NCI-H2227 treated with DMSO at 0.1 percent for 48 hours (cell line): ENCODE measurements around the gene KCNJ18.
"Not testable (repeated sequence)": the region's sequence is repeated elsewhere in the genome, so short reads cannot be mapped to it uniquely, and the experiment has no call there.

Experiments used
- DNase-seq: peaks from one replicate; lab custom pipeline; 2025; lab: John Stamatoyannopoulos, UW

KCNJ18 gene

DNA sequence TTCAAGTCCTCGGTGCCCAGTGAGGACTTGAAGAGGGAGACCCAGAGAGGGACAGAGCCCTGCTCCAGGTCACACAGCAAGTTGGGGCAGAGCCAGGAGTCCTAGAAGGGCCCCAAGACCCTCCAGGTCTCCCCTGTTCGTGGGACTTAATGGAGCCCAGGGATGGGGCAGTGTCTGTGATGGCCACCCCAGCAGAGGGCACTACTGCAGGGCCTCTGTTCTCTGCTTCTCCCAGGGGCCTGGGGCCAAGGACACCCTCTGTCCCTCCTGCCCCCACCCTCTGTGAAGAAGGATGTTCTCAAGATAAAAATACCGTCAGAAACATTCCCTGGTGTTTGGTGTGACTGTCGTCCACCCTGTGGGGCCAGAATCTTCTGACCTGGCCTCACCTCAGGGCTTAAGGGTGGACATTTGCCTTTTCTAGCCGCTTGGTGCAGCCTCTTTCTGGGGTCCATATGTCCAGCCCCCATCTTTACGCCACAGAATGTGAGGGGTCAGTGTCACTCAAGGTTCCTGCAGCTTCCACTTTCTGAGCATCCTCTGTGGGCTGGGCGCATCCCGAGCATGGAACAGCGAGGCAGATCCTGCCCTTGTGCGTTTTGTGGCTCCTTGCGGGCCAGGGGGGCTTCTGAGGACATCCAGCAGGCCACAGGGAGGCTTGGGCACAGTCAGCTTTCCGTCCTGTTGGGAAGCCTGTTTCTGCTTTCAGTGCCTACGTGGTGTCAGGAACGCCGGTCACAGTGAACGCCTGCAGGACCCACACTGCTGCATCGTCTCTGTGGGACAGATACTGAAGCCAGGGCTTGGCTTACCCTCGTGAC lies at the start of gene KCNJ18:
KCNJ18 (plus strand) TSS at position 641 of the 821 bp plus-strand sequence. CDS start 10,264 bp downstream, outside the sequence.
- not testable (repeated sequence) for DNase-seq

DNA sequence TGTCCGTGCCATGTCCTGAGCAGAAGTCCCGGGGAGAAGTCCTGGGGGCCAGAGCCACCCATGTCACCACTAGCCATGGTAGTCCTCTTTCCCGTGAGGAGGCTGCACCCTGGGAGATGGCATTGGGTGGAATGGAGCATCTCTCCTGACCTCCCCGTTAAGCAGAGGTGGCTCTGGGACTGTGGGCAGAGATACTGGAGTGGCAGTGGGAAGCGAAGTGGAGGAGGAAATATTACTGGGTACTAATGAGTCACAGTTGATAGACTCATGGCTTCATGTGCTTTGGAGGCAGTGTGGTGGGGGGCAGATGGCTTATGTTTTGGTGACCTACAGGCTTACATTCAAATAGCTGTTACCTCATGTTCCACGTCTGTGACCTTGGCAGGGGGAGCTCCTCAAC lies 44.2 kb upstream of the KCNJ18 start:
- not testable (repeated sequence) for DNase-seq

DNA sequence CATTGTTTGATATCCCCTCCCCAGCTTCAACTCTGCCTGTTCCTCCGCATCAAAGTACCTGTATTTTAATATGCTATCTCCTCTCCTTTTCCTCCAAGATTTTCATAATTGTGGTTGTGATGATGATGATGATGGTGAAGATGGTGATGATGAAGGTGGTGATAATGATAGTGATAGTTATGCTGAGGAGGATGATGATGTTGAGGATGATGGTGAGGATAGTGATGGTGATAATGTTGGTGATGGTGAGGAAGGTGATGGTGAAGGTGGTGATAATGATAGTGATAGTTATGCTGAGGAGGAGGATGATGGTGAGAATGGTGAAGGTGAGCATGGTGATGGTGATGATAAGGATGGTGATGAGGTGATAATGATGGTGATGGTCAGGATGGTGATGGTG lies 42.3 kb upstream of the KCNJ18 start:
- not testable (repeated sequence) for DNase-seq

DNA sequence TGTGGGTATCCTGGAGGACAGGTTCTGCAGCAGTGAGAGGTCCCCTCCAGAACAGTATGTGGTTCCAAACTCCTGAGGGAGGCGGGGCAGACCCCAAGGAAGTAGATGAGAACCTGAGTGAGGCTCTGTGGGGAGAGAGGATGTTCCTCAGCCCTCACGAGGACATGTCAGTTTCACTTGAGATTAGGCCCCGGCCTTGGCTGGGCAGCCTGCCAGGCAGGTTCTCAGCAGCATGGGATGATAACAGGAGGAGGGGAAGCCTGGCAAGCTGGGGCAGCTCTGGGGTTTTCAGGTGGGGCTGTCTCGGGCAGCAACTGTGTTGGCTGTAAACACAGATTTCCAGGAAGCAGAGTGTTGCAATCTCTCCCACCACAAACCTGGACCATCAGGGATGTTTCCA lies 40.3 kb upstream of the KCNJ18 start:
- not testable (repeated sequence) for DNase-seq

DNA sequence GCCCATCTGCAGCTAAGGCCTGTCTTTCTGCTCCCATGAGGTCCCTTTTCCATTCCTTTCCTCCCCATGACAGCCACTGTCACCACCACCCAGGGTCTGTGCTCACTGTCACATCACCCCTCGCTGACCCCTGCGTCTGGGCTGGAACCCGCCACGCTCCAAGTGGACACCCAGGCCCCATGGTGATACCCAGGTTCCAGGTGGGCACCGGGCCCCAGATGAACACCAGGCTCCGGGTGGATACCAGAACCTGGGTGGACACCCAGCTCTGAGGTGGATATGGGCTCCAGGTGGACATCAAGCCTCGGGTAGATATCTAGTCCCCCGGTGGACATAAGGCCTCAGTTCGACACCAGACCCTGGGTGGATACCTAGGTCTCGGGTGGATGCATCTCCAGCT lies 39.1 kb upstream of the KCNJ18 start:
- DNase-seq, result not testable (repeated sequence)

DNA sequence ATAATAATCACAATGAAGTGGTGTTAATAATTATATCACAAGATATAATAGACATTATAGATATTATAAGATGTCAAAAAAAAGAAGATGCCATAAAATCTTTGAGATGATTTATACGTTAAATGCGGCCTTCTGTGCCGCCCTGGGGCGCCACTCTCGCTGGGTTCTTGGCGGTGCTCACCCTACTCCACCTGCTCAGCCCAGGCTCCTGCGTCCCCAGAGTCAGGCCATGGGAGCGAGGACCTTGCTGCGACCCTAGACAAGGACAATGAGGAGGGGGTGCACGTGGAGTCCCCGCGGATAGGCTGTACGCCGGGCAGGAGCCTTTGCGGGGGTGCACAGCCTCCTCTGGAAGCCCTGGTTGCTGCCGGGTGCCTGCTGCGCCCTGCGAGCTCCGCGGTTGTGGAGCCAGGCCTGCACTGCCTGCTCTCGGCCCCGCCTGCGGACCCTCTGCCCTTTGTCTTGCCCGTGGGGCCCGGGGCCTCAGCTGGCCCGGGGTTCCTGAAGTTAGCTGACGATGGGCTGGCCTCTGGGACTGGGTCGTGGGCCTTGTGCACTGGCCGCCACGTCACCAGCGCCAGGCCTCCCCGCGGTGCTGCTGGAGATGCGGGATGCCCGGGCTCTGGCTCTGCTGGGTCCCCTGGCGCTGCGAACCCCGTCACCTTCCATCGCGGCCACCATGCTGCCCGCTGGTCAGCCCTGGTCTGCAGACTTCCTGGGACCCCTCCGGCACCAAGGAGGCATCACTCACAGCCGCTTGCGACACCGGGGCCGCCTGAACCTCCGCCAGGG lies 35.6 kb upstream of the KCNJ18 start:
- DNase-seq, result not testable (repeated sequence)

DNA sequence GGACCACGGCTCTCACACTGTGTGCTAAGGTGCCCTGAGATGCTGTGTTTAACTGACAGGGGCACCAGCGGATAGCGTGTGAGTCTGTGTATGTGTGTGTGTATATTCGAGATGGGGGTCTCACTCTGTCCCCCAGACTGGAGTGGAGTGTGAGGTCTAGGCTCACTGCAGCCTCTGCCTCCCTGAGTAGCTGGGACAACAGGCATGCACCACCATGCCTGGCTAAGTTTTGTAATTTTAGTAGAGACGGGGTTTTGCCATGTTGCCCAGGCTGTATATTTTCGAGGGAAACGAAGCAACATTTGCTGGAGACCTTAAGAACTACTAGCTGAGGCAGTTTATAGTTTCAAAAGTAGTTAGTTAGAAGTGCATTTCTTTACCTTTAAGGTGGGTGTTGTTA lies 32.7 kb upstream of the KCNJ18 start:
- not testable (repeated sequence) for DNase-seq

DNA sequence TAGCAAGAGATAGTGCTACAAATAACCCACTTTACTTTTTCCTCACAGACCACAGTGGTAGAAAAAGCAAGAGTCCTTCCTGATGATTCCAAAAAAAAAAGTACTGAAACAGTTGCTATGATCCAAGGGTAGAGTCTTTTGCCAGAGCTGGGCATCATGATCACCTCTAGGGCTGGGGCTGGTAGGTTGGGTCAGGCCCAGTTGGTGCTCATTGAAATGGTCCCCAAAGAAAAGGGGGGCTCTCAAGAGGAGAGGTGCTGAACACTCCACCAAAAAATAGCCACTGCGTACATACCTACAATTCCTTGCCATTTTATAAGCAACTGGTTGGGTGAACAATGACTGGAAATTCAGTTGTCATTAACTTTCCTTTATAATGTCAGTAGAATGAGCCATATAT lies 30.9 kb upstream of the KCNJ18 start:
- not testable (repeated sequence) for DNase-seq

DNA sequence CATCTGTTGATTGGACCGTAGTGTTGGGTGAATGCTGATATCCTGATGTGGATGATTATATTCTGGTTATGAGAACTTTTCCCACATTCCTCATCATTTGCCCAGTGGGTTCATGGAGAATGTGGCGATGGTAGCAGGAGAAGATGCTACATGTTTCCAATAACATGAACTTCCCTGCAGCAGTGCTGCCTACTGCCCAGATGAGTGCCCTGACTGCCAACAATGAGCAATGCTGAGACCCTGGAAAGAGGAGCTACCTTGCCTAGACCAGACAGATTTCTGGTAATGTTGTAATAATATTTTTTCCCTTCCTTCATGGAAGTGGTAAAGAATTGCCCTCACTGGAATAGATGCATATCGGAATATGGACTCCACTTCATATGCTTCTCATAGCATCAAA lies 29.2 kb upstream of the KCNJ18 start:
- DNase-seq, result not testable (repeated sequence)

DNA sequence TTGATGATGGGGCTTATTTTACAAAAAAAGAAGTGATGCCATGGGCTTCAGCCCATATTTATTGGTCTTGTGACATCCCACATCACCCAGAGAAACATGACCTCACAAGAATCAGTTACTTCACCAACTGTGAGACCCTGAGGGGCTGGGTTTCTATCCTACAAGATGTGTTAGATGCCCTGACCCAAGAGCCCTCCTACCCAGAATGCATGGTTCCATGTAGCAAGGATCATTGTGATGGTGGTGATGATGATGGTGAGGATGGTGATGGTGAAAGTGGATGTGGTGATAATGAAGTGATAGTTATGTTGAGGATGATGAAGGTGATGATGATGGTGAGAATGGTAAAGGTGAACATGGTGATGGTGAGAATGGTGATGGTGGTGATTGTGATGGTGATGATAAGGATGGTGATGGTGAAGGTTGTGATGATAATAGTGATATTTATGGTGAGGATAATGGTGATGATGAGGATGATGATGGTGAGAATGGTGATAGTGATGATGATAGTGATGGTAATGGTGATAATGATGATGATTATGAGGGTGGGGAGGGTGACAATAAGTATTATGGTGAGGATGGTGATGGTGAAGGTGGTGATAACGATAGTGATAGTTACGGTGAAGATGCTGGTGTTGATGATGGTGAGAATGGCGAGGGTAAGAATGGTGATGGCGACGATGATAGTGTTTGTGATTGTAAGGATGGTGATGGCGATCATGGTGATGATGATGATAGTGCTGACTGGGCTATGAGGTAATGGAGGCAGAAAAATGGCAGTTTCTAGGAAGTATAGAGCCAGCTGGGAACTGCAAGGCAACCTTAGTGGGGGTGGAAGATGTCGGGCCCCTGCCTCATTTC lies 28.5 kb upstream of the KCNJ18 start:
- not testable (repeated sequence) for DNase-seq

DNA sequence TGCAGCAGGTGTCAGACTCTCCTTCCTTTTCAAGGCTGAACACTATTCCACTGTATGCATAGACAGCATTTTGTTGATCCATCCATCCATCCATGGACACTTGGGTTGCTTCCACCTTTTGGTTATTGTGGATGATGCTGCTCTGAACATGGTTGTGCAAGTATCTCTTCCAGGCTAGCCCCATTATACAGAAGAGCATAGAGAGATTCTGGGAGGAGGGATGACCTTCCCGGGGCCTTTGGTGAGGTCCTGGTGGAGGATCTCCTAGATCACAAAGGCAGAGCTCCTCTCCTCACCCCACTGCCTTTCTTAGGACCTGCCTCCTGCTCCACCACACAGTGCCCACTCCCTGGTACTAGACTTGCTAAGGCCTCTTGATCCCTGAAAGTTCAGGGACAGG lies 27.2 kb upstream of the KCNJ18 start:
- not testable (repeated sequence) for DNase-seq

DNA sequence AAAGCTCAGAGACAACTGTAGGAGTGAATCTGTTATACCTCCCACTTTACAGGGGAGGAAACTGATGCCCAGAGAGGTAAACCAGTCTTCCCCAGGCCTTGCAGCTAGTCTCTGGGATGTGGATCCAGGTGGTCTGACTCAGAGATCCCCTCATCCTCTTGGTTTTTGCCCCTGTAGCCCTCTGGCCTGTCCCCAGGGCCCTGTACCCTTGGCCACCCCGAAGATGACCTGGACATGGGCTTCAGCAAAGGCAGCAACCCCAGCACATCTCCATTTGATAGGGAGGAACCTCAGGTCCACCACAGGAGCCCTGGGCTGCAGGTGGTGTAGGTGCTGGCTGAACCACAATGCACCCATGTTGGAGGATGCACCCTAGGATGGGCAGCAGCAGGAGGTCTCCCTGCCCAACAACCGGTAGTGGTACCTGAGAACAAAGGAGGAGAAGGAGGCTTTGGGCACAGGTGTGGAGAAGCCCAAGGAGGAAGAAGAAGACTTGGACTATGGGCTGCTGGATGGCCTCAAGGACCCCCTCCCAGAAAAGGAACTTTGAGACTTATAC lies 26.3 kb upstream of the KCNJ18 start:
- not testable (repeated sequence) for DNase-seq

DNA sequence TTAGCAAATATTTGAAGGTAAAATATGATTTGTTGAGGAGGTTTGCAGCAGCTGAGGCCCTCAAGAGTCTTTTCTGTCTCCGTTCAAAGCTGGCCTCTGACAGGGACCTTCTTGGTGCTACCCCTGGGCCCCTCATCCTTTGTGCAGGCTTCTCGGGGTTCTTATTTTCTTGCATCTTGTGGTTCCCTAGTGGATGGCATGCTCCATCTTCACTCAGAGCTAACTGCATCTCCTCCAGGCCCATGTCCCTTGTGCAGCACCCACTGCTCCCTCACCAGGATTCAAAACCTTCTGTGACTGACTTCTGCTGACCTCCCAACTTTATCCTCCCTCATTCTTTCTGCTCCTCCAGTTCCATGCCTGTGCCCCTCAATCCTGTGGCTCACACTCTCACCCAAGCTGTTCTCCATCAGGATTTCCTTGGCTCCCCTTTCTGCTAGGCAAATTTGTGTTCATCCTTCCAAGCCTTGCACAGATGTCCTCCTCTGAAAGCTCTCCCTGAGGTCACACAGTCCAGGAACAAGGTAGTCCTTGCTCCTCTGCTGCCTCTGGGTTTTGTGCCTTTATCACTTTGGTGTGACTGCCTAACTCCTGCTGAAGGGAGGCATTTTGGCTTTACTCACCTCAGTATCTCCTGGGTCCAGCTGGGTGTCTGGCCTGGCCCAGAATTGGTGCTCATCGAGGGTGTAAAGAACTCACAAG lies 25.5 kb upstream of the KCNJ18 start:
- not testable (repeated sequence) for DNase-seq

DNA sequence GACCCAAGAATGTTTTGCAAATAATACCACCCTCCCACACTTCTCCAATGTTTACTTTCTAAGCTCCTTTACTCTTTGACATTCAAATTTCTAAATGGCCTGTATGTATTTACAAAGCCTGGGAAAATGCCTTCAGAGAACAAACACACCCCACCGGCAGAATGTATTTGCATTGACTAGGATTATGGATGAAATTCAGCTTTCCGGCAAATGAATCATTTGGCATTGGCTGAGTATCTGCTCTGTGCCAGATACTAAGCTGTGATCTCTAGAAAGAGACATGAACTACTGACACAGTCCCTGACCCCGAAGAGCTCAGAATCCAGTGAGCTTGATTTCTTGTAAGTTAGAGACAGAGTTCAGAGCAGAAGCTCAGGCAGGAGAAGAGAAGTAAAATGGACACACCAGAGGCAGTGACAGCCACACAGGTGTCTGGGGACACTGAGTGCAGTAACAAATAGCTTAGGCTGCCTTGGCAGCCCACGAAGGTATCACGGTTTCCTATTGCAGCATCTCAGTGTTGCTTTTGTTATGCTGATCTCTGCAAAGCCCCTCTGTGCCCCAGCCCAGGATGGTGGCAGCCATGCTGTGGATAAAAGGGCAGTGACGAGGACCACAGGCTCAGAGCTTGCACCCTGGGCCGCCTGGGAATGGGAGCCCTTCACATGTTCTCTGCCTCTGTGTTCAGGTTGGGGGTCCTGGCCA lies 24.8 kb upstream of the KCNJ18 start:
- DNase-seq, result not testable (repeated sequence)

DNA sequence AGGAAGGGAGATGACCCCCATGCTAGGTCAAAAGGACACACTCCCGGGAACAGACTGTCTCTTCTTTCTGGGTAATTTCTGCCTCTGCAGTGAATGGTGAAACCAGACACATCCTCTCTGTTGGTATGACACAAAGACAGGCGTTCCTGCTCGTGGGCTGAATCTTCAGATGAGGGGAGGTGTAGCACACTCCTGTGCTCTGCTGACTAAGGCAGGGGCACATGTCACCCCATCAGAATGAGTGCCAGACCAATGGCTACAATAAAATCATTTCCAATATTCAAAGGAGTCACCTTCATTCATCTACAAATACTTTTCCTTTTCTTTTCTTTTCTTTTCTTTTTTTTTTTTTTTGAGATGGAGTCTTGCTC lies 24.2 kb upstream of the KCNJ18 start:
- DNase-seq, result not testable (repeated sequence)

DNA sequence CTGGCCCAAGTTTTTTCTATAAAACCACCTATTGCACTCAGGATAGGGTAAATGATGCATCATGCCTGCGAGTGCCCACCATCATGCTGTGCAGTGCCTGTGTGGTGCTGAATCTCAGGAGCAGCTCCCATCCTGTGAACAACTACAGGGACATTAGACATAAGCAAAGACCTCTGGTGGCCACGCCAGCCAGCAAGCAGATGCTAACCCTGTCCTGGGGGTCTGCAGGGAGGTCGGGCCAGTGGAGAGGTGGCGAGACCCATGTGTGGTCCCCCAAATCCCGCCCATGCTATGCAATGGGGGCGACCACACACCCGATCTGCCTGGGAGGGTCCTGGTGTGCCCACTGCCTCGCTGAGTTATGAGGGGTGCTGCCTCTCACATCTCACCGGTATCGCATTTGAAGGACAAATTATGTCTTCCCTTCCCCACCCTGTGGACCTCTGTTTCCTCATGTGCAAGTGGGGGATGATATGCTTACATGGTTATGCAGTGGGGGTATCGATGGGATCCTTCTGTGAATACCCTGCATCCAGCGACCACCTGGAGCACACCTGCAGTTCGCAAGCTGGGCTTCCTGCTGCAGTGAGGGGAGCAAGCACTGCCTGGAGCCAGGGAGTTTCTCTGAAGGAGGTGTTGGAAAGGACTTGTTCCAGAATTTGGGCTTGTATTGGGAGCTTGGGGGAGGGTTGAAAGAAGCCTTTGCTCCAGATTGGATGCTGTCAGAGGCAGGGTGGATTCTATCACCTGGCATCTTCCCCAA lies 23.4 kb upstream of the KCNJ18 start:
- DNase-seq, result not testable (repeated sequence)

DNA sequence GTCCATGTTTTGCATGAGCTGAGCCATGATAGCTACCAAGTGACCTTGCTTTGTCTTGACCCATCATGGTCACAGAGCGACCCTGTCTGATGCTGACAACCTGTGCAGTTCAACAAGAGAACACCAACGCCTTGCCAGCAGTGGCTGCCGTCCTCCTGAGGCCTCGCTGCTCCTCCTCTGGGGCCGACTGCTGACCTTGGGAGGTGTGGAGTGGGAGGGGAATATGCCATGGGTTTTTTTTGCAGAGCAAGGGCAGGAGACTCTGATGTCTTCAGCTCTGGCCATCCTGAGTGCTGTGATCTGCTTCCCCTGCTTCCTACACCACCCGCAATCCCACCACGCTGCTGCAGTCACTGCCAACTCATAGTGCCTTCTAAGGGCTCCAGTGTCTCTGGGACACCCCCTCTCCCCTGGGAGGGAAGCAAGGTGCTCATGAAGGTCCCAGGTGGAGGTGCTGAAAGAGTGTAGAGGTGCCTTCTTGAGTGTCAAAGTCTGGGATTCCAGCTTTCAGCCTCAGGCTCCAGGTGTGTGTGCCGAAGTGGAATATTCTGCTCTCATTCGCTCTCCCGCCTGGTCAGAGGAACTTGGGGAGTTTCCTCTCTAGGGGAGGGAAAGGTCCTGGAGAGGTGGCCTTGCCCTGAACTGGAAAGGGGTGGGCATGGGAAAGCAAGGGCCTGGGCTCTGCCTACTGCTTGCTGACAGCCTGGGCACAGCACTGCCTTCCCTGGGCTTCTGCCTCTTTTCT lies 22.5 kb upstream of the KCNJ18 start:
- not testable (repeated sequence) for DNase-seq

DNA sequence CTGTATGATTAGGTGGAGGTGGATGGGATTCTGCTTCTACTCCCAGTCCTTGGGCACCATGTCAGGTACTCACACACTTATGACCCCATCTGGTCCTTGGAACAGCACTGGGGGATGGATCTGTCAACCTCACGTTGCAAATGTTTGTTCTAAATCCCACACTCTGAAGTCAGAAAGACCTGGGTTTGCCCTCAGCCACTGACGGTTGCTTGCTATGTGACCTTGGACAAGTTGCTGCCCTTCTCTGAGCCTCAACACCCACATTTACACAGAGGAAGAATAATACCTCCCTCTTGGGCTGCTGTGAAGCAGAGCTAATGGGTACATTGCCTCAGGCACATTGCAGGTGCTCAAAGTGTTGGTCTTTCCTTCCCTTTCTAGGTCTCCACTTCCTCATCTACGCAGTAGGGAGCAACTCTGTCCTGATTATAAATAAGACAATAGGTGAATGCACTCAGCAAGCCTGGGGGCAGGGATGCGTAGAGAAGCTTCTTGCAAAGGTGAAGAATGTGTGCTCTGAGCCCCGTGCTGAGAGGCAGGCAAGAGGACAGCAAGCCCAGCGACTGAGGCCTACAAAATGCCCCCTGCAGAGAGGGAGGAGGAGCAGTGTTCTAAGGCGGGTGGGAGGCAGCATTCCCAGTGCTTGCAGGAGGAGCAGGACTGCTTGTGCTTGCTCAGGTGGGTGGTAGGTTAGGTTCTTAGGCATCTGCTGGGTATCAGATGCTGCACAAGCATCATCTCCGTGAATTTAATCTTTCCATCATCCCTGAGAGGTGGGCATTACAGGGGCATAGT lies 21.8 kb upstream of the KCNJ18 start:
- not testable (repeated sequence) for DNase-seq
